HG03045 (cell line): ENCODE results near the gene OAS3.

ENCODE experiments used
- ATAC-seq: cut with Tn5 transposase; IDR thresholded peaks from one replicate; pipeline ENCODE4 v1.9.1; 2021; ENCODE audit warnings: mild to moderate bottlenecking, moderate library complexity; ENCODE audit not compliant: unreplicated experiment

OAS3 gene

DNA sequence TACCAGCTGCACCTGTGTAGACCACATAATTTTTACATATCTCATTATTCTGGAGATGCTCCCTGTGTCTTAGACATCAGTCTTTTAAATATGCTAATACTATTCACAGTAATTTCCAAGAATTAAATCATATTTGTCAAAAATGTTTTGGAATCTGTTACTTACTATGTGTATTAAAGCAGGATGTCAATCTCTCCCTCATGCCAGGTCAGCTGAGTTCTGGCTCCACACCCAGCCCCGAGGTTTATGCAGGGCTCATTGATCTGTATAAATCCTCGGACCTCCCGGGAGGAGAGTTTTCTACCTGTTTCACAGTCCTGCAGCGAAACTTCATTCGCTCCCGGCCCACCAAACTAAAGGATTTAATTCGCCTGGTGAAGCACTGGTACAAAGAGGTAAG, 67.9 kb downstream of the OAS3 start:
- ATAC-seq: no peak

DNA sequence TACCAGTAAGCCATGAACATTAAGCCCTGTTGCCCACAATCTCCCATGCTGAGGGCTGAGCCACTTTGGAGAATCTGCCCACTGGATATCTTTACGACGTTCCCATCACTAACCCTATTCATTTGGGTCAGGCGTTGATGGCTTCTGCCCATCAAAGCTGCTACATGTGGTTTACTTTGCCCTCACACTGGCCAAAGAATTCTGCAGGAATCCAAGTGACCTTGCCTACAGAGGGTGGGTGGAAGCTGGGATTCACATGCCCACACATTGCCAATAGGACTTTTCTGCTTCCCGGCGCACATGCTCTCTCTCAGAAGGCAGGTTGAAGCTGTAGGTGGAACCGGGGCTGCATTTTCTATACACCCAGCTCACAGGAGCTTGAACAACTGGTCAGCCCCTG, 68.4 kb downstream of the OAS3 start:
- no peak for ATAC-seq

DNA sequence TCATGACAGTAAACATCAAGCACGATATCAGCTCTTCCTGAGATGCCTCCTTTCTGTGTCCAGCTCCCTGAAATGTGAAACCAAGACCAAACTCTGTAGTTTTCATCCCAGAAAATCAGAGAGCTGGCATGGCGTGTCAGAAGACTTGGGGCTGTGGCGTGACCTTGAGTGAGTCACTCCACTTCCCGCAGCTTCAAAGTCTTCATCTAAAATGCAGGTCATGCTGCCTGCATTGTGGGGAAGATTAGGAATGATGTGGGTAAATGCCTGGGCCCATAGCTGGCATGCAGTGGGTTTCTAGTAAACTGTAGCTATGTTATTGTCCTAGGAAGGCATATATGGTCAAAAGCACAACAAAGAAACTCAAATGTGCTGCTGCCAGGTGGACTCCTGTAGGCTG, 68.9 kb downstream of the OAS3 start:
- no peak for ATAC-seq

DNA sequence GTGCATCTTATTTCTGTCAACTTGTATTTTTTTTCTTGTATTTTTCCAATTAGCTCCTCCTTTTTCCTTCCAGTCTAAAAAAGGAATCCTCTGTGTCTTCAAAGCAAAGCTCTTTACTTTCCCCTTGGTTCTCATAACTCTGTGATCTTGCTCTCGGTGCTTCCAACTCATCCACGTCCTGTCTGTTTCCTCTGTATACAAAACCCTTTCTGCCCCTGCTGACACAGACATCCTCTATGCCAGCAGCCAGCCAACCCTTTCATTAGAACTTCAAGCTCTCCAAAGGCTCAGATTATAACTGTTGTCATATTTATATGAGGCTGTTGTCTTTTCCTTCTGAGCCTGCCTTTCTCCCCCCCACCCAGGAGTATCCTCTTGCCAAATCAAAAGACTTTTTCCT, 72.4 kb downstream of the OAS3 start:
- ATAC-seq: no peak

DNA sequence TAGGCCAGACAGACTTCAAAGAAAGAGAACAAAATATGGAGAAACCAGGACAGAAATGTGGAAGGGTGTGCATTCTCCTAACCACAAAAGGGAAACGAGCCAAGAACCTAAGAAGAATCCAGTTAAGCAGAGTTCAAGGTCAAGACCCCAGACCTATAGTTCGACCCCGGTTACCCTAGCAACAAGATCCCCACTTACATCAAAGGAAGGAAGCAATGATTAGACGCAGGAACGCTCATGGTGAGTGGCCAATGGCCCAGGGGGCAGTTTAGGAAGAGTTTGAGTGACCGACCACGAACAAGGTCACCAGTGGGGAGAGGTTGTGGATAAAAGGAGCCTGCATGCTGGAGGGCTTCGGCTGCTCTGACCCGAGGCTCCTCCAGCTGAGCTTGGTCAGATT, 76.3 kb downstream of the OAS3 start:
- ATAC-seq: no peak

DNA sequence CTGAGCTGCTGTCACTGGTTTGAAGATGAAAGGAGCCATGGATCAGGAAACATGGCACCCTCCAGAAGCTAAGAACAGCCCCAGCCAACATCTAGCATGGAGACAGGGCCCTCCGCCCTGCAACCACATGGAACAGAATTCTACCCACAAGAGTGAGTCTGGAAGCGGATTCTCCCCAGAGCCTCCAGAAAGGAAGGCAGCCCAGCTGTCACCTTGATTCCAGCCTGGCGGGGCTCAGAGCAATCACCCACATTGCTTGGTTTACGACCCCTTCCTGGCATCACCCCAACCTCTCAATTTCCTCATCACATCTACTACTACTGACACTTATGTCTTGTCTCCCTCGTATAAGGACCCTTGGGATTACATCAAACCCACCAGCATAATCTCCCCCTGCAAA, 78.5 kb downstream of the OAS3 start:
- ATAC-seq: no peak

DNA sequence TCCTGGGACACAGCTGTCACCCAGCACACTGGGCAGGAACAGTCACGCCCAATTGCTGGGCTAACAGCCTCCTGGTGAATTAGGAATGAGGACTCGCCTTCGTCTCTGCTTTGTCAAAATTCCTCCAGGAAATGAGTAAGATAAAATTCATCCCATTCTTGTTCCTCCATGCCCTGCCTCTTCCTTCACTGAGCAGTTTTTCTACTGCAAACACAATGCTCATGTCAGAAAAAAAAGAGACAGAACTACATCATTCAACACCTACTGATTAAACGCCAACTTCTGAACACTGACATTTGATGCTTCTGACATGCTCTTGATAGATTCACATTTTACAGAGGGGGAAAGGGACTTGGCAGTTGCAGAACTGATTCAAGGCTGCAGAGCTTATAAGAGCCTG, 80.8 kb downstream of the OAS3 start:
- ATAC-seq: no peak

DNA sequence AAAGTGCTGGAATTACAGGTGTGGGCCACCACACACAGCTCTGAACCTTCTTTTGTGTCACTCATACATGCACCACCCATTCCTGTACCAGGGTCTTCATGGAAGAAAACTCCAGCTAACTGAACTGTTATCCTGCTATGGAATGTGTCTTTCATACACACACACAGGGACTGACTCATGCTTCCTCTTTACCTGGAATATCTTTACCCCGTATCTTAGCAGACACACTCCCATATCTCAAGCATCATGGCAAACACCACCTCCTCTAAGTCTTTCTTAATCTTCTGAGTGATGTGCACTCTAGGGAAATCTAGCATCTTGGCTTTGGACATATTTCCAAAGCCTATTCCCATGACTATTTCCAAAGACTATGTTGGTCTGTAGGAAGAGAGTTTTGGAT, 83.2 kb downstream of the OAS3 start:
- no peak for ATAC-seq
